ENCODE measurements around the gene RSU1.

DNA sequence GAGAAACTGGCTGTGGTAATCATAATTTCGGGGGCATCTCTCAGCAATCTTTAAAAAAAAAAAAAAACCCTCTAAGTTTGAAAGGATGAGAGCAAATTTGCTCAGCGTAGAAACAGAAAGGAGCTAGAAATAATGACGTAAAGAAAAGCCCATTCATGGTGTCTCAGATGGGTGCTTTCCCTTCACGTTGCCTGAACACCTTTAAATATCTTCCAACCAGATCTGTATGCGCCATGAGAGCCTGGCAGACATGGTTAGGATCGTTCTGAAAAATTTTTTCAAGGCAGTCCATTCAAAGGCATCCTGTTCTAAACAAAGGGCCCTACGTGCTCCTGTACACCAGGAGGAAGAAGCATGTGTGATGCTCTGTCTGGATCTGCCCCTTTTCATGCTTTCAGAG, 154.3 kb downstream of the RSU1 start:
- TF ChIP-seq, protein P1, sequence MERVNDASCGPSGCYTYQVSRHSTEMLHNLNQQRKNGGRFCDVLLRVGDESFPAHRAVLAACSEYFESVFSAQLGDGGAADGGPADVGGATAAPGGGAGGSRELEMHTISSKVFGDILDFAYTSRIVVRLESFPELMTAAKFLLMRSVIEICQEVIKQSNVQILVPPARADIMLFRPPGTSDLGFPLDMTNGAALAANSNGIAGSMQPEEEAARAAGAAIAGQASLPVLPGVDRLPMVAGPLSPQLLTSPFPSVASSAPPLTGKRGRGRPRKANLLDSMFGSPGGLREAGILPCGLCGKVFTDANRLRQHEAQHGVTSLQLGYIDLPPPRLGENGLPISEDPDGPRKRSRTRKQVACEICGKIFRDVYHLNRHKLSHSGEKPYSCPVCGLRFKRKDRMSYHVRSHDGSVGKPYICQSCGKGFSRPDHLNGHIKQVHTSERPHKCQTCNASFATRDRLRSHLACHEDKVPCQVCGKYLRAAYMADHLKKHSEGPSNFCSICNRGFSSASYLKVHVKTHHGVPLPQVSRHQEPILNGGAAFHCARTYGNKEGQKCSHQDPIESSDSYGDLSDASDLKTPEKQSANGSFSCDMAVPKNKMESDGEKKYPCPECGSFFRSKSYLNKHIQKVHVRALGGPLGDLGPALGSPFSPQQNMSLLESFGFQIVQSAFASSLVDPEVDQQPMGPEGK (CRISPR knock-in tag; IDR thresholded peaks at IDR 0.05; ENCODE audit: borderline replicate concordance): no peak
- TF ChIP-seq, protein P2, sequence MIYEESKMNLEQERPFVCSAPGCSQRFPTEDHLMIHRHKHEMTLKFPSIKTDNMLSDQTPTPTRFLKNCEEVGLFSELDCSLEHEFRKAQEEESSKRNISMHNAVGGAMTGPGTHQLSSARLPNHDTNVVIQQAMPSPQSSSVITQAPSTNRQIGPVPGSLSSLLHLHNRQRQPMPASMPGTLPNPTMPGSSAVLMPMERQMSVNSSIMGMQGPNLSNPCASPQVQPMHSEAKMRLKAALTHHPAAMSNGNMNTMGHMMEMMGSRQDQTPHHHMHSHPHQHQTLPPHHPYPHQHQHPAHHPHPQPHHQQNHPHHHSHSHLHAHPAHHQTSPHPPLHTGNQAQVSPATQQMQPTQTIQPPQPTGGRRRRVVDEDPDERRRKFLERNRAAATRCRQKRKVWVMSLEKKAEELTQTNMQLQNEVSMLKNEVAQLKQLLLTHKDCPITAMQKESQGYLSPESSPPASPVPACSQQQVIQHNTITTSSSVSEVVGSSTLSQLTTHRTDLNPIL (CRISPR knock-in tag; IDR thresholded peaks at IDR 0.05; ENCODE audit: low read depth): no peak
- TF ChIP-seq ZFP3 (CRISPR knock-in tag; IDR thresholded peaks at IDR 0.05): no peak
- no peak for TF ChIP-seq SNAI2 (CRISPR knock-in tag; IDR thresholded peaks at IDR 0.05)
